Aortic smooth muscle cell (primary cell): ENCODE data around the gene CHIC2. TPM values are rescaled to one million over a fixed set of nuclear protein-coding genes. Genes with fewer than 3 reads are reported as not detected.

Source experiments
- total RNA-seq: library from RNA; depleted of rRNA; stranded (reverse); fragments of >200 nt; gene quantifications from 2 replicates; pipeline ENCODE4 v1.2.3, GENCODE V29; 2014

Gene CHIC2
- 57.9 and 63.4 TPM in 2 replicates for total RNA-seq

GRCh38 chr4:54064317-54065111 lies at the start of gene CHIC2:
CHIC2 (minus strand) TSS chr4:54064605; CDS start chr4:54064300, 305 bp downstream.

DNA sequence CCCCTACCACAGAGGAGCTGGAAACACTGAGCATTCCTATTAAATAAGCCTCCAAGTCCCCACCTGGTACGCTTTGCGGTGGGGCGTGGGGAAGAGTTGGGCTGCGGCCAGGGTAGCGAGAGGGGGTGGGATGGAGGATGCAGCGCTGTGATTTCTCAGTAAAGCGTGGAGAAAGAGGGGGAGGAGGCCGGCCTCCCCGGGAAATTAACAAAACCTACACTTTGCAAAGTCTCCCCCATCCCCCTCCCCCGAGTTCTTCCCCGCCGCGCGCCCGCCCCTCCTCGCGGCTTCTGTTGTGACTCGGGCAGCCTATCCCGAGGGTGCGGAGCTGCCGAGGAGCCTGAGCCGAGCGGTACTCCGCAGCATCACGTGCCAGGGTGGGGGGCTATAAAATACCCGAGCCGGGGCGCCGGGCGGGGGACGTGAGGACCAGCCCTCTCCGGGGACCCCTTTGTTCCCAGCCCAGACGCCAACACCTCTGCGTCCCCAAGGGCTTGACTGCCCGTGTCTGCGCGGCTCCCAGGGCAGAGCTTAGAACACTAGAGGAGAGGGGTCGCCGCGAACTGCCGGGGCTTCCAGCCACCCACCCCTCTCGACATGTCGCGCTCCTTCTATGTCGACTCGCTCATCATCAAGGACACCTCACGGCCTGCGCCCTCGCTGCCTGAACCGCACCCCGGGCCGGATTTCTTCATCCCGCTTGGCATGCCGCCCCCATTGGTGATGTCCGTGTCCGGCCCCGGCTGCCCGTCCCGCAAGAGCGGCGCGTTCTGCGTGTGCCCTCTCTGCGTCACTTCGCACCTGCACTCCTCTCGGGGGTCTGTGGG lies 35.6 kb upstream of the CHIC2 start, which contains the start of gene GSX2:
GSX2 (plus strand) TSS at position 416 of the 827 bp plus-strand sequence; CDS start at position 598, 182 bp downstream.

Other genes starting within 250 kb of the CHIC2 start
- not detected in 2 replicates for gene GSX2, start 35.6 kb upstream of the CHIC2 start, total RNA-seq
- gene PDGFRA, start 164.7 kb upstream of the CHIC2 start, total RNA-seq = 636 and 742 TPM in 2 replicates